Liver (tissue), 9 donors: ENCODE data around the gene SPATA1. TPM values are rescaled to one million over a fixed set of nuclear protein-coding genes. Genes with fewer than 3 reads are reported as not detected.

Experiments
- DNase-seq: peaks from one replicate; pipeline ENCODE4 v3.0.0-alpha.2; 2017; ENCODE audit warnings: low spot score
- H3K27ac ChIP-seq, 2 donors: one replicate each; pipeline ENCODE4 v1.7.0; 2013; ENCODE audit warnings: inconsistent platforms in 2 of 2, low read length in 2 of 2, control low read depth in 1 of 2, low read depth in 1 of 2, mild to moderate bottlenecking in 1 of 2
- H3K27me3 ChIP-seq, 4 donors: one replicate each; pipeline versions ENCODE4 v1.6.1 to v1.7.0; 2013; ENCODE audit warnings: low read length in 3 of 4, inconsistent platforms in 1 of 4, mild to moderate bottlenecking in 1 of 4, moderate library complexity in 1 of 4; ENCODE audit not compliant: control insufficient read depth in 4 of 4, insufficient read depth in 4 of 4
- H3K36me3 ChIP-seq, 4 donors: one replicate each; pipeline versions ENCODE4 v1.6.1 to v1.7.0; 2013; ENCODE audit warnings: low read length in 3 of 4, mild to moderate bottlenecking in 3 of 4, low read depth in 1 of 4, moderate library complexity in 1 of 4; ENCODE audit not compliant: control insufficient read depth in 4 of 4, insufficient read depth in 3 of 4
- H3K4me1 ChIP-seq, 4 donors: one replicate each; pipeline versions ENCODE4 v1.6.1 to v1.7.0; 2013; ENCODE audit warnings: low read length in 3 of 4, mild to moderate bottlenecking in 3 of 4, moderate library complexity in 1 of 4; ENCODE audit not compliant: control insufficient read depth in 4 of 4, insufficient read depth in 4 of 4
- H3K4me3 ChIP-seq, 3 donors: one replicate each; pipeline versions ENCODE4 v1.6.1 to v1.7.0; 2013; ENCODE audit warnings: low read length in 3 of 3, control low read depth in 1 of 3, low read depth in 1 of 3, mild to moderate bottlenecking in 1 of 3
- H3K9ac ChIP-seq, 2 donors: one replicate each; pipeline ENCODE4 v1.7.0; 2013; ENCODE audit warnings: low read length in 2 of 2, mild to moderate bottlenecking in 2 of 2, moderate library complexity in 2 of 2, control low read depth in 1 of 2, low read depth in 1 of 2
- H3K9me3 ChIP-seq, 4 donors: one replicate each; pipeline versions ENCODE4 v1.6.1 to v1.7.0; 2013; ENCODE audit warnings: low read length in 3 of 4; ENCODE audit not compliant: control insufficient read depth in 4 of 4
- ATF3 ChIP-seq: IDR thresholded peaks from 2 replicates; pipeline ENCODE4 v1.6.1; 2016; ENCODE audit warnings: antibody characterized with exemption
- CTCF ChIP-seq: fragments of 150-350 bp; IDR thresholded peaks from 2 replicates; pipeline ENCODE4 v1.5.1; 2017; ENCODE audit warnings: improper control_type of control experiment, low read depth, low read length; ENCODE audit not compliant: missing input control
- EGR1 ChIP-seq, 2 donors: IDR thresholded peaks; 2 replicates each; pipeline ENCODE4 v1.6.1; 2016 to 2018; ENCODE audit warnings: antibody characterized with exemption in 2 of 2, low read depth in 2 of 2
- FOXA1 ChIP-seq: IDR thresholded peaks from 2 replicates; pipeline ENCODE4 v1.6.1; 2016; ENCODE audit warnings: antibody characterized with exemption
- FOXA2 ChIP-seq: IDR thresholded peaks from 2 replicates; pipeline ENCODE4 v1.6.1; 2016; ENCODE audit warnings: antibody characterized with exemption
- GABPA ChIP-seq, 2 donors: IDR thresholded peaks in 1 of 2; conservative IDR thresholded peaks in 1 of 2; 2 replicates each; pipeline ENCODE4 v1.6.1; 2016; ENCODE audit warnings: antibody characterized with exemption in 2 of 2, mild to moderate bottlenecking in 1 of 2, moderate library complexity in 1 of 2
- HNF4A ChIP-seq, 2 donors: conservative IDR thresholded peaks; 2 replicates each; pipeline ENCODE4 v1.6.1; 2016; ENCODE audit warnings: antibody characterized with exemption in 2 of 2, mild to moderate bottlenecking in 2 of 2
- HNF4G ChIP-seq: IDR thresholded peaks from 2 replicates; pipeline ENCODE4 v1.6.1; 2016; ENCODE audit warnings: antibody characterized with exemption
- JUND ChIP-seq, 2 donors: IDR thresholded peaks; 2 replicates each; pipeline ENCODE4 v1.6.1; 2016; ENCODE audit warnings: antibody characterized with exemption in 2 of 2
- MAX ChIP-seq: IDR thresholded peaks from 2 replicates; pipeline ENCODE4 v1.6.1; 2016; ENCODE audit warnings: antibody characterized with exemption
- NR2F2 ChIP-seq: IDR thresholded peaks from 2 replicates; pipeline ENCODE4 v1.6.1; 2016; ENCODE audit warnings: antibody characterized with exemption
- RAD21 ChIP-seq, 2 donors: IDR thresholded peaks; 2 replicates each; pipeline ENCODE4 v1.6.1; 2016; ENCODE audit warnings: antibody characterized with exemption in 2 of 2, mild to moderate bottlenecking in 2 of 2
- REST ChIP-seq: IDR thresholded peaks from 2 replicates; pipeline ENCODE4 v1.6.1; 2016; ENCODE audit warnings: antibody characterized with exemption, mild to moderate bottlenecking
- RXRA ChIP-seq, 2 donors: IDR thresholded peaks; 2 replicates each; pipeline ENCODE4 v1.6.1; 2017 to 2018; ENCODE audit warnings: antibody characterized with exemption in 2 of 2, mild to moderate bottlenecking in 1 of 2
- SP1 ChIP-seq: IDR thresholded peaks from 2 replicates; pipeline ENCODE4 v1.6.1; 2018; ENCODE audit warnings: antibody characterized with exemption, mild to moderate bottlenecking
- TAF1 ChIP-seq: conservative IDR thresholded peaks from 2 replicates; pipeline ENCODE4 v1.6.1; 2016; ENCODE audit warnings: antibody characterized with exemption, mild to moderate bottlenecking
- YY1 ChIP-seq: IDR thresholded peaks from 2 replicates; pipeline ENCODE4 v1.6.1; 2016; ENCODE audit warnings: antibody characterized with exemption, mild to moderate bottlenecking
- ZBTB33 ChIP-seq: IDR thresholded peaks from 2 replicates; pipeline ENCODE4 v1.6.1; 2016; ENCODE audit warnings: antibody characterized with exemption
- WGBS: extraction: QIAGEN DNeasy Blood & Tissue Kit; methylation state at CpG from one replicate; pipeline ENCODE4 v1.1.7; 2013; 5-methylcytosine and 5-hydroxymethylcytosine counted together
- polyA plus RNA-seq, 2 donors: library from polyadenylated mRNA; stranded (reverse) in 1 of 2; unstranded in 1 of 2; fragments of 200-250 nt in 1 of 2; fragments of >200 nt in 1 of 2; fragmentation: Nextera tagmentation in 1 of 2; extraction: Ambion mirVana in 1 of 2; gene quantifications; one replicate each; pipeline versions ENCODE4 v1.2.1 to v1.2.3, GENCODE V29; 2013 to 2015
- total RNA-seq, 2 donors: library from RNA; depleted of rRNA; stranded (reverse); fragments of >200 nt; gene quantifications; one replicate each; pipeline ENCODE4 v1.2.3, GENCODE V29; 2014
- donor health status: healthy.
- donor health status: healthy.
- donor health status: healthy.
- donor health status: healthy.
- donor health status: healthy.

Gene SPATA1
- total and polyA plus RNA-seq, 4 donors = 0.06 to 2.2 (median 0.54) TPM

- no peak overlapping the region for H3K27ac ChIP-seq
- WGBS = 93% methylated on average over 2 of the region's 2 CpGs
- DNase-seq = no peak
- no peak overlapping the region for H3K9ac ChIP-seq
- H3K27me3 ChIP-seq = no peaks in the 10 kb centered on the region
- H3K9me3 ChIP-seq = peaks cover 0 to 4% (median under 1%) of the 10 kb centered on the region in 4 donors
- no peak for TF ChIP-seq RXRA (IDR thresholded peaks at IDR 0.05)
- no peak for TF ChIP-seq TAF1
- TF ChIP-seq EGR1 (IDR thresholded peaks at IDR 0.05; ENCODE audit: low read depth in 2 of 2) = no peak
- no peak for TF ChIP-seq HNF4G
- TF ChIP-seq YY1 = no peak
- no peak for TF ChIP-seq GABPA (IDR thresholded peaks at IDR 0.05 in 1 of 2, conservative IDR thresholded peaks at IDR 0.05 in 1 of 2)
- TF ChIP-seq ATF3 = no peak
- no peak for TF ChIP-seq CTCF
- TF ChIP-seq FOXA2 = no peak
- TF ChIP-seq FOXA1 = no peak
- TF ChIP-seq MAX = no peak
- no peak for TF ChIP-seq REST
- TF ChIP-seq SP1 = no peak
- no peak for TF ChIP-seq ZBTB33
- TF ChIP-seq JUND (IDR thresholded peaks at IDR 0.05) = no peak
- TF ChIP-seq RAD21 (IDR thresholded peaks at IDR 0.05) = no peak
- TF ChIP-seq NR2F2 = no peak
- TF ChIP-seq HNF4A (conservative IDR thresholded peaks at IDR 0.05) = no peak
- H3K36me3 ChIP-seq = no peaks in the 10 kb centered on the region
- H3K4me1 ChIP-seq = no peaks in the 10 kb centered on the region
- no peak overlapping the region for H3K4me3 ChIP-seq
These were observed 77.9 kb downstream of the SPATA1 start for GRCh38 chr1:84584126-84584525.
